K562 (cell line): ENCODE results near the gene SOWAHD. TPM values are rescaled to one million over a fixed set of nuclear protein-coding genes. Genes with fewer than 3 reads are reported as not detected.
A peak's percentile ranks its signal among the peaks of the same experiment; 100 is the strongest.

Experiments used
- ATAC-seq: fragments of 200-7000 bp; cut with Tn5 transposase; 3 replicates; pipeline ENCODE4 v1.9.1; 2020; ENCODE audit warnings: moderate library complexity
- BruUV-seq: library from RNA; stranded (reverse); fragments of 400-500 nt; replicated peaks from 2 replicates; lab custom pipeline; 2021; lab: Mats Ljungman, UMichigan
- CTCF ChIA-PET: fragments of 300-600 bp; formaldehyde crosslinking; extraction: SDS; loops from one replicate; lab custom pipeline; 2021; ENCODE audit warnings: low intra/inter-chr PET ratio; lab: Yijun Ruan, JAX
- POLR2A ChIA-PET: fragments of 300-600, 350-650 bp; sonication (Branson Sonifier 250); formaldehyde crosslinking; extraction: SDS; loops from one replicate; lab custom pipeline; 2021; ENCODE audit warnings: antibody characterized with exemption, inconsistent platforms; lab: Yijun Ruan, JAX
- DNase-seq, 4 experiments: peaks; one replicate each; pipeline versions ENCODE4 v3.0.0 to v3.0.0-alpha.2; 2011 to 2018; ENCODE audit warnings: low spot score in 3 of 4, mixed read lengths in 3 of 4; ENCODE audit errors: extremely low read depth in 1 of 4
- FAIRE-seq: peaks from 2 replicates; lab custom pipeline; 2011; peaks lifted over from hg19 to GRCh38; lab: Jason Lieb, UNC
- H2AFZ ChIP-seq: 2 replicates; pipeline ENCODE4 v1.6.0; 2011; ENCODE audit warnings: low read depth, low read length, control low read depth, inconsistent platforms
- H3K27ac ChIP-seq: fragments of 200-600 bp; 3 replicates; pipeline ENCODE4 v1.8.0; 2011; ENCODE audit warnings: low read depth, mild to moderate bottlenecking, control low read depth, inconsistent platforms, low read length, moderate library complexity, mixed read lengths; ENCODE audit errors: extremely low read depth
- H3K27me3 ChIP-seq, 2 experiments: fragments of 300-600 bp in 1 of 2; 2 replicates in 1 of 2; 3 replicates in 1 of 2; pipeline versions ENCODE4 v1.6.0 to v1.8.0; 2011; ENCODE audit warnings: inconsistent platforms in 2 of 2, low read length in 2 of 2, mild to moderate bottlenecking in 1 of 2, mixed read lengths in 1 of 2, moderate library complexity in 1 of 2; ENCODE audit not compliant: control insufficient read depth in 2 of 2, insufficient read depth in 2 of 2
- H3K36me3 ChIP-seq: fragments of 300-600 bp; 3 replicates; pipeline ENCODE4 v1.8.0; 2011; ENCODE audit warnings: mild to moderate bottlenecking, low read length, inconsistent platforms; ENCODE audit not compliant: control insufficient read depth, insufficient read depth
- H3K4me1 ChIP-seq, 2 experiments: fragments of 200-600 bp in 1 of 2; replicated peaks in 1 of 2; 2 replicates in 1 of 2; 3 replicates in 1 of 2; pipeline versions ENCODE4 v1.5.1 to v1.8.0; 2011; ENCODE audit warnings: inconsistent platforms in 2 of 2, low read length in 2 of 2, mild to moderate bottlenecking in 1 of 2, mixed read lengths in 1 of 2, moderate library complexity in 1 of 2; ENCODE audit not compliant: control insufficient read depth in 2 of 2, insufficient read depth in 2 of 2
- H3K4me2 ChIP-seq: 2 replicates; pipeline ENCODE4 v1.6.1; 2011; ENCODE audit warnings: low read length, control low read depth, inconsistent platforms, mixed read lengths; ENCODE audit not compliant: insufficient read depth
- H3K4me3 ChIP-seq: fragments of 200-600 bp; sonication (generic), shearing (Covaris generic); 2 replicates; pipeline ENCODE4 v1.5.1; 2016; ENCODE audit warnings: control low read depth, inconsistent platforms
- H3K79me2 ChIP-seq: fragments of 200-600 bp; 3 replicates; pipeline ENCODE4 v1.8.0; 2011; ENCODE audit warnings: low read length, inconsistent platforms; ENCODE audit not compliant: control insufficient read depth, insufficient read depth
- H3K9ac ChIP-seq, 2 experiments: 2 replicates each; pipeline versions ENCODE4 v1.6.0 to v1.6.1; 2011; ENCODE audit warnings: low read depth in 2 of 2, low read length in 2 of 2, control low read depth in 1 of 2, inconsistent platforms in 1 of 2, mild to moderate bottlenecking in 1 of 2, mixed read lengths in 1 of 2; ENCODE audit not compliant: insufficient read depth in 1 of 2
- H3K9me1 ChIP-seq: one replicate; pipeline ENCODE4 v1.6.0; 2011; ENCODE audit warnings: inconsistent platforms, mild to moderate bottlenecking, low read length, moderate library complexity; ENCODE audit not compliant: control insufficient read depth, insufficient read depth
- H3K9me3 ChIP-seq: replicated peaks from 2 replicates; pipeline ENCODE4 v1.5.1; 2011; ENCODE audit warnings: low read depth, low read length, inconsistent platforms; ENCODE audit not compliant: control insufficient read depth, insufficient read depth
- H4K20me1 ChIP-seq: replicated peaks from 2 replicates; pipeline ENCODE4 v1.6.1; 2011; ENCODE audit warnings: low read length, inconsistent platforms, mixed read lengths; ENCODE audit not compliant: control insufficient read depth, insufficient read depth
- FOXA3 ChIP-seq, 2 experiments: fragments of 450-650 bp in 1 of 2; sonication (generic) in 1 of 2; formaldehyde crosslinking; IDR thresholded peaks in 1 of 2; conservative IDR thresholded peaks in 1 of 2; 2 replicates each; pipeline versions ENCODE4 v1.4.0 to v1.8.0; 2020 to 2022; ENCODE audit warnings: mild to moderate bottlenecking in 2 of 2, missing genetic modification reagents in 1 of 2
- ZKSCAN8 ChIP-seq: fragments of 200-800 bp; sonication (Bioruptor generic); IDR thresholded peaks from 2 replicates; pipeline ENCODE4 v1.6.1; 2016; ENCODE audit warnings: missing genetic modification characterization, missing compliant biosample characterization
- WGBS: fragments of 100-300 bp; shearing (Covaris generic); methylation state at CpG from one replicate; pipeline ENCODE4 v1.1.6; 2016; ENCODE audit warnings: low coverage, mixed read lengths; ENCODE audit not compliant: insufficient coverage; ENCODE audit errors: missing lambda C conversion rate; 5-methylcytosine and 5-hydroxymethylcytosine counted together
- in situ Hi-C: fragments of 300-500 bp; cut with MboI; formaldehyde crosslinking; loops from 4 replicates; pipeline ENCODE4 v1.15.0; 2018; ENCODE audit warnings: inconsistent platforms, mixed read lengths
- intact Hi-C: fragments of 100-400 bp; cut with micrococcal nuclease; formaldehyde crosslinking; loops from 2 replicates; pipeline ENCODE4 v1.14.2; 2022
- polyA plus RNA-seq, 8 experiments: library from polyadenylated mRNA; depleted of rRNA in 4 of 8; stranded (reverse) in 5 of 8; unstranded in 3 of 8; fragments of >200 nt; fragmentation: Nextera tagmentation in 2 of 8; fragmentation: Illumina TruSeq in 1 of 8; extraction: Ambion mirVana in 2 of 8; extraction: Trizol in 1 of 8; gene quantifications; 2 replicates each; pipeline versions ENCODE4 v1.2.1 to v1.2.3, GENCODE V29; 2011 to 2014; ENCODE audit warnings: inconsistent platforms in 1 of 8, missing spikeins in 1 of 8
- total RNA-seq, 7 experiments: library from RNA; depleted of rRNA in 6 of 7; stranded (reverse); fragments of >200 nt in 6 of 7; fragmentation: Illumina TruSeq in 2 of 7; extraction: Trizol in 2 of 7; gene quantifications; 2 replicates each; pipeline versions ENCODE4 v1.2.1 to v1.2.3, GENCODE V29; 2011 to 2021; ENCODE audit warnings: low replicate concordance in 1 of 7
- TF ChIP-seq, protein P1 (sequence below): fragments of 450-650 bp; IDR thresholded peaks from 2 replicates; pipeline ENCODE4 v1.6.1; 2016

Gene SOWAHD
- total and polyA plus RNA-seq, 9 of the 15 experiments (the other 6 are each of a cell fraction or from before 2014, with no cell fraction given), result 0.13 to 0.29 TPM; not detected in 7

DNA sequence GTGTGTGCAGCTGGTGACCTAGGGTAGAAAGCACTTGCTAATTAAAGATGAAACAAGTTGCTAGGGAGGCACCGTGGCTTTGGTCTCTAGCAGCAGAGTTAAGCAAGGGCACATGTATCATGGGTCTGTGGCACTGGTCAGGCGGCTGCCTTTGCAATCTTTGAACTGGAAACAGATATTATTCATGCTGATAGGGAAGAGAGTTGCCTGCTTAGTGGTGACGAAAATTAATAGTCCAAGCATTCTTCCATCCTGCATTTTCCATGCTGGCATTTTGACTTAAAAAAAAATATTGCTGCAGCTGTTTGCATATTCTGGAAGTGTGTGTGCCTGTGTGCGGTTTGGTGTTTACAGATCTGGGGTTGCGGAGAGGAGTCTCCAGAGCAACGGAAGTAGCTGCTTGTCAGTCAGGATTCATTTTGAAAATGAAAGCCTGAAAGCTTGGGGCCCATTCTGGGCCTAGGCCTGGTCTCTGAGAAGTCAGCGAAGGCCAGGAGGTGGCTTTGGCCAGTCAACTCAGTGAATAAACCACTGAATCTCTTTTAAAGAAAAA lies 2.3 kb upstream of the SOWAHD start:
- H4K20me1 ChIP-seq, result no peaks in the 10 kb centered on the region; the same call in 1 of the 2 replicates
- no peaks in the 10 kb centered on the region for H3K79me2 ChIP-seq
- no peaks in the 10 kb centered on the region for H3K27me3 ChIP-seq
- peaks cover 0 to 24% of the 10 kb centered on the region in 2 experiments; a peak in 2 of 5 replicates for H3K4me1 ChIP-seq
- BruUV-seq, result no TSS peak
- POLR2A ChIA-PET, result interaction anchor here (0.6 kb wide), 1 partner anchor 122 kb away, joined by 3 read pairs; no protein-coding TSS in a partner anchor
- intact Hi-C loops, result no loop called here
- TF ChIP-seq FOXA3 (CRISPR knock-in tag; conservative IDR thresholded peaks at IDR 0.05 in 1 of 2, IDR thresholded peaks at IDR 0.05 in 1 of 2) (no peak), ZKSCAN8 (CRISPR knock-in tag) (no peak)
- TF ChIP-seq, protein P1, sequence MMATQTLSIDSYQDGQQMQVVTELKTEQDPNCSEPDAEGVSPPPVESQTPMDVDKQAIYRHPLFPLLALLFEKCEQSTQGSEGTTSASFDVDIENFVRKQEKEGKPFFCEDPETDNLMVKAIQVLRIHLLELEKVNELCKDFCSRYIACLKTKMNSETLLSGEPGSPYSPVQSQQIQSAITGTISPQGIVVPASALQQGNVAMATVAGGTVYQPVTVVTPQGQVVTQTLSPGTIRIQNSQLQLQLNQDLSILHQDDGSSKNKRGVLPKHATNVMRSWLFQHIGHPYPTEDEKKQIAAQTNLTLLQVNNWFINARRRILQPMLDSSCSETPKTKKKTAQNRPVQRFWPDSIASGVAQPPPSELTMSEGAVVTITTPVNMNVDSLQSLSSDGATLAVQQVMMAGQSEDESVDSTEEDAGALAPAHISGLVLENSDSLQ, result peak; percentile 68
- TF ChIP-seq, all 486 proteins: peak for 1
- Histone ChIP-seq H3K36me3 (no peaks in the 10 kb centered on the region), H3K27ac (no peak overlapping the region), H2AFZ (no peak overlapping the region), H3K4me2 (no peak overlapping the region), H3K9me3 (no peaks in the 10 kb centered on the region), H3K4me3 (no peak overlapping the region), H3K9ac (no peak overlapping the region), H3K9me1 (no peaks in the 10 kb centered on the region)
- in situ Hi-C loops, result no loop called here
- no peak for DNase-seq
- WGBS, result 32% methylated on average over 7 of the region's 7 CpGs
- no peak for ATAC-seq
- CTCF ChIA-PET, result no interaction called here
- no peak for FAIRE-seq
